Adipose tissue (tissue), 3 donors: ENCODE measurements around the gene KCNE4. TPM values are rescaled to one million over a fixed set of nuclear protein-coding genes. Genes with fewer than 3 reads are reported as not detected.

ENCODE experiments used
- H3K27ac ChIP-seq: one replicate; pipeline ENCODE4 v1.5.1; 2013; ENCODE audit warnings: low read depth, low read length
- WGBS, 3 donors: extraction: QIAGEN DNeasy Blood & Tissue Kit; methylation state at CpG; one replicate each; pipeline ENCODE4 v1.1.7; 2013; 5-methylcytosine and 5-hydroxymethylcytosine counted together
- polyA plus RNA-seq, 3 donors: library from polyadenylated mRNA; stranded (reverse); fragments of 200-250 nt; gene quantifications; one replicate each; pipeline ENCODE4 v1.2.3, GENCODE V29; 2013
- donor health status: healthy with polysubstance abuse.
- donor health status: Bipolar disorder and iron deficiency.
- donor health status: healthy.

Gene KCNE4, protein sequence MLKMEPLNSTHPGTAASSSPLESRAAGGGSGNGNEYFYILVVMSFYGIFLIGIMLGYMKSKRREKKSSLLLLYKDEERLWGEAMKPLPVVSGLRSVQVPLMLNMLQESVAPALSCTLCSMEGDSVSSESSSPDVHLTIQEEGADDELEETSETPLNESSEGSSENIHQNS
- 1 to 10 TPM; 1.5 to 8.2 (median 6.9) TPM for polyA plus RNA-seq

DNA sequence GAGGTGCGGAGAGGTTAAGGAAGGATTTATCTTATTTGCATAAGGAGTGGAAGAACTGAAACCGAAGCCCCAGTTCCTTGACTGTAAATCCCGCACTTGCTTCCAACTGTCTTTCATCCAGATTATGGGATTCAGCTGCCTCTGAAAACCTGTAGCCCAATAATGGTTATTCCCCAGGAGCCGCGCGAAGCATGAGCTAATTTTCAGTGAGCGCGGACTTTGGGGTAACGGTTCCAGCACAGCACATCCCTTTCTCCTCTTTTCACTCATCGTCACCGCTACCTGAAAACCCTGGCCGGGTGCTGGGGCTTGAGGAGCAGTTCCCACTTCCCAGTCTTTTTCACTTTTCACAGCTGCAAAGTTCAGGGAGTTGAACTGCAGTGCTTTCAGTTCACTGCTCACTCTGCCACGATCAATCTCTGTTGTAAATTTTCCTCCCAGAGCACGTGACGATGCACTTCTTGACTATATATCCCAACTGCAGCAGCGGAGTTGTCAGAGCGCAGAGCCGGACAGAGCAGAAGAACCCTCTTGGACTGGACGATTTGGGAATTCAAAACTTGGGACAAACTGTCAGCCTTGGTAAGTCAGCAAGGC is at the start of gene KCNE4:
Gene KCNE4 (plus strand): TSS at position 498 of the 597 bp plus-strand sequence. CDS start 641 bp downstream, outside the sequence.
- no peak within 1 kb of the TSS for H3K27ac ChIP-seq
- 20 to 41% (median 35%) methylated on average over 19 of the region's 19 CpGs for WGBS, 3 donors

DNA sequence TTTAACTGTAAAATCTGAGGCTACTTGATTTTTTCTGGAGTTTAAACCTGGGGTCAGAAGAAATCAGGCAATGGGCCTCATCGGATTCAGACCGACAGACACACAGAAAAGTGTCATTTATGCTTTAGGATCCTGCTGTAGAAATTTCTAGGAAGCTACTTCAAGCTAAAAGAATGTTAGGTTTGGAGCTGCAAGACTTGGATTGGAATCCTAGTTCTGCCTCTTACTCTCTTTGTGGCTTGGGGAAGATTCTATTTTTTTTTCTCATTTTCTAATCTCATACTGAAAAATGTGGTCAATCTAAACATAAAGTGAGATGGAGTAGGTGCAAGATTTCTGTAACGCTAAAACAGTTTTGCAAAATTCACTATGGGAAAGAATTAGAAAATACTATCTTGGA is 48.8 kb upstream of the KCNE4 start:
- whole genome bisulfite sequencing, 3 donors = 86 to 95% (median 94%) methylated on average over 3 of the region's 3 CpGs
- H3K27ac ChIP-seq = no peak overlapping the region

DNA sequence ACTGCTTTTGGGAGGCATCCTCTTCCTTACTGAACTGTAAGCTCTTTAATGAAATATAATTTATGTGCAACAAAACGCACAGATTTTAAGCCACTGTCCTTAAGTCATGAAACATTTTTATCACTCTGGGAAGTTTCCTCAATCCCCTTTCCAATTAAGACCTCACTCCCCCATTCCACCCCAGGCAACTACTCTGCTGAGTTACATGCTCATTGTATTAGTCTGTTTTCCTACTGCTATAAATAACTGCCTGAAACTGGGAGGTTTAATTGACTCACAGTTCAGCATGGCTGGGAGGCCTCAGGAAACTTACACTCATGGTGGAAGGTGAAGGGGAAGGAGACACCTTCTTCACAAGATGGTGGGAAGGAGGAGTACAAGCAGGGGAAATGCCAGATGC is 46.5 kb upstream of the KCNE4 start:
- 78 to 91% (median 81%) methylated on average over 1 of the region's 1 CpG for WGBS, 3 donors
- H3K27ac ChIP-seq = no peak overlapping the region

DNA sequence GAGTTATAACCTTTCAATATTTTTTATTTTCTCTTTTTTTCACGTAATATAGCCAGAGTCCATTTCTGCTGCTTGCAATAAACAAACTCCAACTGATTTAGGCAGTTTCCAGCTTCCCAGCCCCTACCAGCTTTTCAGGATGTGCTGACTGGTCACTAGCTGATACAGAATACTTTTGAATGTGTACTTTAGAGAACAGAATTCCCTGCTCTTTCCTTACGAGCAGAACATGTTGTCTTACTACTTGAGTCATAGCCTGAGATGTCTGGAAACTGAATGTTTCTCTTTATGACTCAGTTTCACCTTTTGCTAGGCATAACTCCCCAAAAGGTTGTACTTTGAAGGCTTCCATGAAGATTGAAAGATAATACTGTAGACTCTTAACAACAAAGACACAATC is 44.5 kb upstream of the KCNE4 start:
- no peak overlapping the region for H3K27ac ChIP-seq
- 62 to 78% (median 64%) methylated on average over 2 of the region's 2 CpGs for WGBS, 3 donors

DNA sequence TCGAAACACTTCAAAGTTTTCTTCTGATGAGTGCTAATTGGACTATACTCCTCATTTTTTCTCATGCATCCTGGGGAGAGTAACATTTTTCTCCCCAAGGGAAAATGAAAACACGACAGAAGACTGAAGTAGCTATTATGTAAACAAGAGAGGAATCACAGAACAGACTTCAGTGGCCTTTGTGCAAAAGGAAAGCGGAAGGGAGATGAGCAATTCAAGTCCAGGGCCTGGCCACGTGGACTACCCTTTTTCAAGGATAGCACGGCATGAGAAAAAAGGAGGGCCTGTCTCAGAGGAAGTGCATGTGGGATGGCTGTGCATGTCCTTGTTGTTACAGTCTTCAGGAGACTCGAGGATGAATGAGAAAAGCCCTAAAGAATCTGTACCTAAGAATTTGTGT is 43.8 kb upstream of the KCNE4 start:
- H3K27ac ChIP-seq = no peak overlapping the region
- 53 to 64% (median 56%) methylated on average over 6 of the region's 6 CpGs for WGBS, 3 donors

DNA sequence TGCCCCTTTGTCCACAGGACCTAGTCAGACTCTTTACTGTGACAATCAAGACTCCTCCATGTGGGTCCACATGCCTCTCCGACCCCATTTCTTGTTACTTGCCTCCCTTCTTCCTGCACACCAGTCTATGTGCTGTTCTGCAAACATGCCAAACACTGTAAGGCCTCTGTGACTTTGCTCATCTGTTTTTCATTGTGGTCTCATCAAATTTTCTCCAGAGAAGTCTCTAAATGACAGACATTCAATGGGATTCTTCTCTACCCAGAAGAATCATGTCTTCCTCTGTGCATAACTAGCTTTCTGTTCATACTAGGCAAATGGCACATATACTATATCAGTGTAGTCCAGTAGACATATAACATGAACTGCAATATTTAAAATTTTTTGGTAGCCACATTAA is 43.0 kb upstream of the KCNE4 start:
- 87 to 92% (median 89%) methylated on average over 1 of the region's 1 CpG for WGBS, 3 donors
- H3K27ac ChIP-seq = no peak overlapping the region

DNA sequence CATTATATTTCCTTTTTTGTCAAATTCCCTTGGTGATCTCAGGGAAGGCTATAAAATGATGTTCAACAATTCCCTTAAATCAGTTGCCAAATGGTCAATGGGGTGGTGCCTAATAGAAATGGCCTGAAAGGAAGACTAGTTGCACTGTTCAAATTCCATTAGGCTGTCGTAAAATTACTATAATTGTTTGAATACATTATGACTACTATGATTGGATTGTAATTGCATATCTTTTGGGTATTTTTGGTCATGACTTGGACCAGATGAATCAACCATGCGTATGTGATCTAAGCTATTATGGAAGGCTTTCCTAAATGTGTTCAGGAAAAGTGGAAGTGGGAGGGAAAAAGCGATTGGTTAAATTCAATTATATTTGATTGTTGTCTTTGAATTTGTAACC is 41.3 kb upstream of the KCNE4 start:
- H3K27ac ChIP-seq = no peak overlapping the region
- WGBS, 3 donors = 90 to 94% (median 90%) methylated on average over 3 of the region's 3 CpGs

DNA sequence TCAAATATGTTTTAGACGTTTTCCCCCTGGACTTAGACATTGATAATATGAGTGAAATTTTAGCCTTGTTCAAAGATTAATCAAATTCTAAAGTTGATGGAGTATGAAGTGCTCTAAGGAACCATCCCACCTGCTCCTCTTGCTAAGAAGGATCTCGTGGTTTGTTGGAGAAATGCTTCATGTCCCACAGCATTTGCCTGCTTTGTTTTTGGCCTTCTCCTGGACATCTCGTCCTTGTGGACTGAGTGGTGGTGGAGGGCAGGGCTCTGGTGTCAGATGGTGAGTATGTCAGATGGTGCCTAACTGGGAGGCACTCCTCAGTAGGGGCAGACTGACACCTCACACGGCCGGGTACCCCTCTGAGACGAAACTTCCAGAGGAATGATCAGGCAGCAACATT is 39.7 kb upstream of the KCNE4 start:
- 71 to 85% (median 73%) methylated on average over 6 of the region's 6 CpGs for WGBS, 3 donors
- no peak overlapping the region for H3K27ac ChIP-seq

DNA sequence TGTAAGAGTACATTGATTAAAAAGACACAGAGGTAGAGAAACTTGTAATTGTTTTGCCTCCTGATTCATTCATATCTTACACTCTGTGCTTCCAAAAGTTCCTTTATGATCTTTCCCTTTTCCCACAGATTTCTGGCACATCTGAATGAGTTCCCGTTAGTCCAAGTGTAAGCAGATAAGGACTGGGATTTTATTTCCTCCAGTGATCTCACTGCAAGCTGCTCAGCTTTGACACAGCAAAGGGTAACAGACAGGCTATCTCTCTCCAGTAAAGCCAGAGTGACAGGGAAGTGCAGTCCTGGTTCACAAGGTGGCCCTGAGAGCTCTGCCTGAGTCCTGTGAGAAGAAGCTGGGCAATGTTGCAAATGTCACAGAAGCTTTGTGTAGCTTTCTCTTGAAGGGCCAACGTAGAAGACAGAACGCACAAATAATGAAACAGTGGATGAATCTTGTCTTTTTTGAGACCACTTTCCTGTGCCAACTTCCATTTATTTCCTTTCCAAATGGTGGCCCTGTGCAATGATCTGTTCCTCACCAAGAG is 32.5 kb upstream of the KCNE4 start:
- H3K27ac ChIP-seq = no peak overlapping the region
- WGBS, 3 donors = 51 to 75% (median 75%) methylated on average over 3 of the region's 3 CpGs

DNA sequence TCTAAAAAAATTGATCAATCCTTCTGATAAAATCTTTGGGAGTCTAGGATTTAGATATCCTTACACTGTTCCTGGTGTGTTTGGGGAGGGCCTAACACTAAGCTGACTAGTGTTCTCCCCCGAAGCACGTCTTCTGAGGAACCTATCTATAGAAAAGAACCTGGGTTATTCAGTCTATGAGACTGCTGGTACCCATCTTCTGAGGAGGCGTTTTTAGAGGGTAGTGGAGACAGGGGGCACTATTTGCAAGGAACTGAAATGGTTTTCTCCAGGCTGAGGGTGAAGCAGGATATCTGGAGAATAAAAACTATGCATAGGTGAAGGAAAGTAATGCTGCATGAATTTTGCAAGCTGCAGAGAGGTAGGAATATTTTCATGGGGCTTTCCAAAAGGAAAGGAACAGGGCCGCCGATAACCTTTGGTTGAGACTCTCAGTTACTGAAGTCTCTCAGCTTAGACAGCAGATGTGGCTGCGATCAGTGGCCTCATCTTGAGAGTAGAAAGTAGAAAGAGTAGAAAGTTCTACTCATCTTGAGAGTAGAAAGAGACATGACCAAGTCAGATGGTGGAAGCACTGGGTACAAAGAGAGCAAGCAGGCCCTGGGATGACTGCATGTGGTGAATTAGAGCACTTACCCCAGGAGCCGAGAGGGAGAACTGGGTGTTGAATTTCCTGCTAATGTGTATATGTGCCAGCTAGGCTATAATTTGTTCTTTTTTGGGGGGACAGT is 31.8 kb upstream of the KCNE4 start:
- H3K27ac ChIP-seq = no peak overlapping the region
- 87 to 93% (median 92%) methylated on average over 7 of the region's 7 CpGs for WGBS, 3 donors

DNA sequence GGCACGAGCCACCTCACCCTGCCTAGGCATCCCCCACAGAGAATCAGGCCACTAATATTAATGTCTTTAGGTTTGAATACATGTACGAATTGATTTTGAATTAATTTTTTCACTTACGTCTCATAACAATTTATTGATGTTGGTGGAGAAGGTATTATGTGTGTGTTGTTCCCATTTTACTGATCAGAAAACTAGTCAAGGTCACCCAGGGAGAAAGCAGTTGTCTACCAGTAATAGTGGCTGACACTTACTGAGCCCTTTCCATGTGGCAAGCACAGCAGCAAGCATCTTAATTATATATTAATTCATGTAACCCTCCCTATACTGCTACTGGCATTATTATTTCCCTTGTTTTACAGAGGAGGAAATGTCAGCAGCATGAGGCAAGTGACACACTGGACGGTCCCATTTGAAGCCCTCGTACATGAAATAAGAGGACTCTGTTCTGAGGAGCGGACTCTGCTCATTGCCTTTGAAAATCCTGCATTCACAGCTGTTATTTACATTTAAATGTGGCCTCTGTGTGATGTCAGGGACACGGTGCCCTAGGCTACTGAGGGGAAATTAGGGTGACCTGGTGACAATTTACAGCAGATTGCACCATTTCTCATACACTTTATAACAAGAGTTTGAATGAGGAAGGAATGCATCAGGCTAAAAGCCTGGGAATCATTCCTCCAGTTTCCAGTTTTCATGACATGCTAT is 30.9 kb upstream of the KCNE4 start:
- WGBS, 3 donors = 78 to 82% (median 82%) methylated on average over 7 of the region's 7 CpGs
- H3K27ac ChIP-seq = no peak overlapping the region

DNA sequence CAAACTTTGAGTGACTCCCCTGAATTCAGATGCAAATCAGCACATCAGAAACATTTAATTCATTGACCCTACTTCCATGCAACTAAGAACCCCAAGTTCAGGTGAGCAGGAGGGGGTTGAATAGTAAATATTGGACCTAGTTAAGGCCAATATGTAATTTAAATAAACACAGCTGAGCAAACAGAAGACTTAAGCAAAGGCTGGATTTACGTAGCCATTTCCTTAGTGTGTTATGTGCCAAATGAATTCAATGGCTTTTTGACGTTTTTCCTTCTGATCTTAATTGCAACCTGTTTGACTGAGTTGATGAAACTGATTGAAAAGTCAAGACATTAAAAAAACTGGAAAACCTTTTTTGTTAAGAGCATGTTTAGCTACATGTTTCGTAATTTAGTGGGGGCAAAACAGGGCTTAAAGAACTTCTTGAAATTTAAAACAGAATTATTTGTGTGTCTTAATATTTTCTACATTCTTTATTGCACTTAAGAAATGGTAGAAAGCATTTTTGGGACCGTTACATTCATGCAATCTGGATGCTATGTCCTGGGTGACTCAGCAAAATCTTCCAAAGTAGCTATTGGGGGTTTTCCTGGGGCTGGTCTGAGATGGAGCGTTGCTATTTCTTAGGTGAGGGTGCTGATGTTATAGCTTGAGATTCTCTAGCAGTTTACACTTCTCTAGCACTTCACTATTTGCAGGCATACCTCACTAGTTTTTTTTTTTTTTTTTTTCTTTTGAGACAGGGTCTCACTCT is 25.5 kb upstream of the KCNE4 start:
- H3K27ac ChIP-seq = no peak overlapping the region
- WGBS, 3 donors = 36 to 60% (median 54%) methylated on average over 5 of the region's 5 CpGs

DNA sequence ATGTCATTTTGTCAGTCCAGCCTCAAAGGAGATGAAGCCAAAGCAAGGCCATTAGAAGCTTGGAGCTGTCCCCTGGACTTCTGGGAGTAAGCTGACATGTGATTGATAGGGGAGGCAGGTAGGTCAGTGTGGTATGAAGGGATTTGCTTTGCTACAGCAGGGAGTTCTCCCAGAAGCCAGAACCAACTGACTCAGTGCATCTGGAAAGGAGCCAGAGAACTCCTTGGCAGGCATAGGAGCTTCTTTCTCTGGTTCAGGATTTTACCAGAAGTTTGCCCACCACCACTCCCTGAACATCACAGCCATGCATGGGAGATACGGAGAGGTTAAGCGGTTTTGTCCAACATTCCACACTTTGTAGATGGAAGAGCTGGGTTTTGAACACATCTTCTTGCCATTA is 24.5 kb upstream of the KCNE4 start:
- H3K27ac ChIP-seq = no peak overlapping the region
- WGBS, 3 donors = 94 to 98% (median 97%) methylated on average over 2 of the region's 2 CpGs

DNA sequence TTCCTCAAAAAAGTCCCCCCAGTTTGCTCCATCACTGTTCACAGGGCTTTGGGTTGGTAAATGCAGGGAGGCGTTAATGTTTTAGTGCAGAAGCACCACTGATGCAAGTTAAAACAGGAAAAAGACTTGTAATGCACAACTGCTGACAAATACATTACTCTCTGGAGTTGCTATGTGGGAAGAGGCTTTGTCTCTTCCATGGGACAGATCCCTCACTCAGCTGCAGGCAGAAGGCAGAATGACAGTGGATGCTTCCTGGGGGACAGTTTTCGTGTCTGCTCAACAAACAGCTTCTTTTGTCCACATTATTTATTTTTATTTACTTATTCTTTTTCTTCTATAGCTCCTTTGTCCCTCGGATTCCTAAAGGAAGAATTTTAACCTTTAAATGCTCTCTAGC is 22.7 kb upstream of the KCNE4 start:
- H3K27ac ChIP-seq = no peak overlapping the region
- 66 to 79% (median 68%) methylated on average over 3 of the region's 3 CpGs for WGBS, 3 donors

DNA sequence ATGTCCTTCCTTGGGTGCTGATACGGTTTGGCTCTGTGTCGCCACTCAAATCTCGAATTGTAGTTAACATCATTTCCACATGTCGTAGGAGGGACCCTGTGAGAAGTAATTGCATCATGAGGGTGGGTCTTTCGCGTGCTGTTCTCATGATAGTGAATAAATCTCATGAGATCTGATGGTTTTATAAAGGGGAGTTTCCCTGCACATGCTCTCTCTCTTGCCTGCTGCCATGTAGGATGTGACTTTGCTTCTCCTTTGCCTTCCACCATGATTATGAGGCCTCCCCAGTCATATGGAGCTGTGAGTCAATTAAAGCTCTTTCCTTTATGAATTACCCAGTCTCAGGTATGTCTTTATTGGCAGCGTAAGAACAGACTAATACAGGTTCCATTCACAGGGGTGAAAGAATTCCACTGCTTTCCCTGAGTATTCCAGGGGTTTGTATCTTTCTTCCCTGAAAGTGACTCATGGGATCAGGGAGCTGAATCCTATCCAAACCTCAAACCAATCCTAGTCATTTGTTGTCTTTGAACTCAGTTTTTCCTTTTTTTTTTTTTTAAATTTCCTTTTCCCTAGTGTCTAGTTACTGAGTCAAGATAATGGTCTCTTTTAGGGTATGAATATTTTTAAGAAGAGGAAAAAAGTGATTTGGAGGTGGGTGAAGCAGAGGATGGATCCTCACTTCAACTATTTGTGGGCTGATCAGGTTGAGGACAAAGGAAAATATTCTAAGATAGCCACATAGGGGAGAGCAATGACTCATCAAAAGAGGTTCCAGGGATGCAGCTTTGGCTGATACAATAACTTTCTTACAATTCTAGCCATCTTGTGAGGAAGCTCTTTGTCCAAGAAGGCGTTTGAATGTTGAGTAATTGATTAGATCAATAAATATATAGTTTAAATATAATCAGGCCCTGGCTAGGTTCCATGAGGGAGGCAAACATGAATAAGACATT is 19.5 kb upstream of the KCNE4 start:
- 87 to 92% (median 91%) methylated on average over 8 of the region's 8 CpGs for WGBS, 3 donors
- no peak overlapping the region for H3K27ac ChIP-seq

DNA sequence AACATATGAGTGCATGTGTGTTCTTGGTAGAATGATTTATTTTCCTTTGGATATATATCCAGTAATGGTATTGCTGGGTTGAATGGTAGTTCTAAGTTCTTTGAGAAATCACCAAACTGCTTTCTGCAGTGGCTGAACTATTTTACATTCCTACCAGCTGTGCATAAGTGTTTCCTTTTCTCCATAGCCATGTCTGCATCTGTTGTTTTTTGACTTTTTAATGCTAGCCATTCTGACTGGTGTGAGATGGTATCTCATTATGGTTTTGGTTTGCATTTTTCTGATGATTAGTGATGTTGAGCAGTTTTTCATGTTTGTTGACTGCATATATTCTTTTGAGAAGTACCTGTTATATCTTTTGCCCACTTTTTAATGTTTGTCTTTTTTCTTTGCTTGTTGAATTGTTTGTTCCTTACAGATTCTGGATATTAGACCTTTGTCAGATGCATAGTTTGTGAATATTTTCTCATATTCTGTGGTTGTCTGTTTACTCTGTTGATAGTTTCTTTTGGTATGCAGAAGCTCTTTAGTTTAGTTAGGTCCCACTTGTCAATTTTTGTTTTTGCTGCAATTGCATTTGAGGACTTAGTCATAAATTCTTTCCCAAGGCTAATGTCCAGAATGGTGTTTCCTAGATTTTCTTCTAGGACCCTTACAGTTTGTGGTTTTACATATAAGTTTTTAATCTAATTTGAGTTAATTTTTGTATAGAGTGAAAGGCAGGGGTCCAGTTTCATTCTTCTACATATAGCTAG is 17.6 kb upstream of the KCNE4 start:
- no peak overlapping the region for H3K27ac ChIP-seq
